Skeletal muscle tissue (tissue), 4 donors: ENCODE data around the gene ADK. TPM values are rescaled to one million over a fixed set of nuclear protein-coding genes. Genes with fewer than 3 reads are reported as not detected.

Experiments used
- H3K27ac ChIP-seq: one replicate; pipeline ENCODE4 v1.7.0; 2013; ENCODE audit warnings: mild to moderate bottlenecking, low read depth, low read length, inconsistent platforms
- H3K27me3 ChIP-seq, 3 donors: one replicate each; pipeline ENCODE4 v1.7.0; 2013; ENCODE audit warnings: low read length in 3 of 3; ENCODE audit not compliant: control insufficient read depth in 3 of 3, insufficient read depth in 3 of 3
- H3K36me3 ChIP-seq, 3 donors: one replicate each; pipeline ENCODE4 v1.7.0; 2013; ENCODE audit warnings: low read length in 3 of 3; ENCODE audit not compliant: control insufficient read depth in 3 of 3, insufficient read depth in 3 of 3
- H3K4me1 ChIP-seq, 3 donors: one replicate each; pipeline ENCODE4 v1.7.0; 2013; ENCODE audit warnings: low read length in 3 of 3, mild to moderate bottlenecking in 3 of 3; ENCODE audit not compliant: control insufficient read depth in 3 of 3, insufficient read depth in 3 of 3
- H3K4me3 ChIP-seq, 3 donors: one replicate each; pipeline ENCODE4 v1.7.0; 2013; ENCODE audit warnings: low read length in 3 of 3
- H3K9ac ChIP-seq, 3 donors: one replicate each; pipeline ENCODE4 v1.7.0; 2013; ENCODE audit warnings: low read length in 3 of 3, mild to moderate bottlenecking in 3 of 3, moderate library complexity in 2 of 3, low read depth in 1 of 3
- H3K9me3 ChIP-seq, 3 donors: one replicate each; pipeline ENCODE4 v1.7.0; 2013; ENCODE audit warnings: low read length in 3 of 3; ENCODE audit not compliant: control insufficient read depth in 3 of 3
- total RNA-seq: library from RNA; depleted of rRNA; stranded (reverse); fragments of >200 nt; gene quantifications from one replicate; pipeline ENCODE4 v1.2.3, GENCODE V29; 2014
- donor health status: Osteomylitis.

Gene ADK
- total RNA-seq, 1 donor from 2014 or later, result 28.2 TPM

- Histone ChIP-seq H3K9ac (no peak overlapping the region), H3K4me1 (no peaks in the 10 kb centered on the region), H3K27ac (no peak overlapping the region), H3K9me3 (no peaks in the 10 kb centered on the region), H3K36me3 (no peaks in the 10 kb centered on the region), H3K27me3 (no peaks in the 10 kb centered on the region), H3K4me3 (no peak overlapping the region)
Measured at GRCh38 chr10:74227697-74228424, 76.8 kb downstream of the ADK start.

GRCh38 chr10:74231375-74231774 lies 80.4 kb downstream of the ADK start:
- Histone ChIP-seq H3K36me3 (no peaks in the 10 kb centered on the region), H3K4me1 (no peaks in the 10 kb centered on the region), H3K27ac (no peak overlapping the region), H3K4me3 (no peak overlapping the region), H3K9ac (no peak overlapping the region), H3K27me3 (no peaks in the 10 kb centered on the region), H3K9me3 (no peaks in the 10 kb centered on the region)

- Histone ChIP-seq H3K36me3 (no peaks in the 10 kb centered on the region), H3K4me1 (no peaks in the 10 kb centered on the region), H3K27me3 (no peaks in the 10 kb centered on the region), H3K27ac (no peak overlapping the region), H3K9ac (no peak overlapping the region), H3K9me3 (no peaks in the 10 kb centered on the region), H3K4me3 (no peak overlapping the region)
Measured at GRCh38 chr10:74233281-74233680, 82.3 kb downstream of the ADK start.

GRCh38 chr10:74234569-74234968 lies 83.5 kb downstream of the ADK start:
- Histone ChIP-seq H3K36me3 (no peaks in the 10 kb centered on the region), H3K4me3 (no peak overlapping the region), H3K27me3 (no peaks in the 10 kb centered on the region), H3K9me3 (no peaks in the 10 kb centered on the region), H3K4me1 (no peaks in the 10 kb centered on the region), H3K9ac (no peak overlapping the region), H3K27ac (no peak overlapping the region)

- no peaks in the 10 kb centered on the region for H3K4me1 ChIP-seq
- H3K36me3 ChIP-seq, result peaks cover 3 to 5% (median 3%) of the 10 kb centered on the region in 3 donors
- H3K9ac ChIP-seq, result no peak overlapping the region
- no peaks in the 10 kb centered on the region for H3K27me3 ChIP-seq
- H3K27ac ChIP-seq, result no peak overlapping the region
- H3K4me3 ChIP-seq, result no peak overlapping the region
- H3K9me3 ChIP-seq, result no peaks in the 10 kb centered on the region
Measured at GRCh38 chr10:74238031-74238431, 87.0 kb downstream of the ADK start.

- Histone ChIP-seq H3K4me3 (no peak overlapping the region), H3K36me3 (peaks cover 4 to 7% (median 7%) of the 10 kb centered on the region in 3 donors), H3K9me3 (no peaks in the 10 kb centered on the region), H3K27me3 (no peaks in the 10 kb centered on the region), H3K27ac (no peak overlapping the region), H3K4me1 (no peaks in the 10 kb centered on the region), H3K9ac (no peak overlapping the region)
Measured at GRCh38 chr10:74238516-74238915, 87.5 kb downstream of the ADK start.

GRCh38 chr10:74243067-74243466 lies 92.0 kb downstream of the ADK start:
- Histone ChIP-seq H3K9me3 (no peaks in the 10 kb centered on the region), H3K27ac (no peak overlapping the region), H3K36me3 (peaks cover 4 to 7% (median 7%) of the 10 kb centered on the region in 3 donors), H3K9ac (no peak overlapping the region), H3K27me3 (no peaks in the 10 kb centered on the region), H3K4me3 (no peak overlapping the region), H3K4me1 (no peaks in the 10 kb centered on the region)

GRCh38 chr10:74244097-74244685 lies 93.2 kb downstream of the ADK start:
- H3K9ac ChIP-seq, result no peak overlapping the region
- H3K4me3 ChIP-seq, result no peak overlapping the region
- no peaks in the 10 kb centered on the region for H3K4me1 ChIP-seq
- no peaks in the 10 kb centered on the region for H3K9me3 ChIP-seq
- no peak overlapping the region for H3K27ac ChIP-seq
- peaks cover 4 to 7% (median 7%) of the 10 kb centered on the region in 3 donors for H3K36me3 ChIP-seq
- no peaks in the 10 kb centered on the region for H3K27me3 ChIP-seq

GRCh38 chr10:74244807-74245206 lies 93.8 kb downstream of the ADK start:
- Histone ChIP-seq H3K27ac (no peak overlapping the region), H3K27me3 (no peaks in the 10 kb centered on the region), H3K9ac (no peak overlapping the region), H3K9me3 (no peaks in the 10 kb centered on the region), H3K4me3 (no peak overlapping the region), H3K4me1 (no peaks in the 10 kb centered on the region), H3K36me3 (peaks cover 4 to 7% (median 7%) of the 10 kb centered on the region in 3 donors)

- Histone ChIP-seq H3K4me3 (no peak overlapping the region), H3K36me3 (peaks cover 4 to 7% (median 7%) of the 10 kb centered on the region in 3 donors), H3K9ac (no peak overlapping the region), H3K4me1 (no peaks in the 10 kb centered on the region), H3K27me3 (no peaks in the 10 kb centered on the region), H3K27ac (no peak overlapping the region), H3K9me3 (no peaks in the 10 kb centered on the region)
Measured at GRCh38 chr10:74246495-74246894, 95.5 kb downstream of the ADK start.
